Measurements from ENCODE around the gene NHLRC1. TPM values are rescaled to one million over a fixed set of nuclear protein-coding genes. Genes with fewer than 3 reads are reported as not detected.

Gene NHLRC1
- total and polyA plus RNA-seq, 2 of the 13 experiments (the other 11 are each of a cell fraction or from before 2014, with no cell fraction given), result 0.04 to 0.11 TPM

GRCh38 chr6:18122128-18123093 is at the start of gene NHLRC1 (continued):
- peak; percentile 70 for TF ChIP-seq ZNF629 (CRISPR knock-in tag; conservative IDR thresholded peaks at IDR 0.05)
- TF ChIP-seq ARNTL (CRISPR knock-in tag; IDR thresholded peaks at IDR 0.05), result peak; percentile 88
- TF ChIP-seq, protein P1, sequence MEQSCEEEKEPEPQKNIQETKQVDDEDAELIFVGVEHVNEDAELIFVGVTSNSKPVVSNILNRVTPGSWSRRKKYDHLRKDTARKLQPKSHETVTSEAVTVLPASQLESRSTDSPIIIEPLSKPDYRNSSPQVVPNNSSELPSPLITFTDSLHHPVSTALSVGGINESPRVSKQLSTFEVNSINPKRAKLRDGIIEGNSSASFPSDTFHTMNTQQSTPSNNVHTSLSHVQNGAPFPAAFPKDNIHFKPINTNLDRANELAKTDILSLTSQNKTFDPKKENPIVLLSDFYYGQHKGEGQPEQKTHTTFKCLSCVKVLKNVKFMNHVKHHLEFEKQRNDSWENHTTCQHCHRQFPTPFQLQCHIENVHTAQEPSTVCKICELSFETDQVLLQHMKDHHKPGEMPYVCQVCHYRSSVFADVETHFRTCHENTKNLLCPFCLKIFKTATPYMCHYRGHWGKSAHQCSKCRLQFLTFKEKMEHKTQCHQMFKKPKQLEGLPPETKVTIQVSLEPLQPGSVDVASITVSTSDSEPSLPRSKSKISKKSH (CRISPR knock-in tag; IDR thresholded peaks at IDR 0.05; ENCODE audit: borderline replicate concordance), result peak; percentile 94
- no peak for TF ChIP-seq SMARCE1 (IDR thresholded peaks at IDR 0.05; ENCODE audit: borderline replicate concordance)
- peak; percentile 96 for TF ChIP-seq ZNF556 (CRISPR knock-in tag; IDR thresholded peaks at IDR 0.05; ENCODE audit: borderline replicate concordance)
- TF ChIP-seq, protein P2, sequence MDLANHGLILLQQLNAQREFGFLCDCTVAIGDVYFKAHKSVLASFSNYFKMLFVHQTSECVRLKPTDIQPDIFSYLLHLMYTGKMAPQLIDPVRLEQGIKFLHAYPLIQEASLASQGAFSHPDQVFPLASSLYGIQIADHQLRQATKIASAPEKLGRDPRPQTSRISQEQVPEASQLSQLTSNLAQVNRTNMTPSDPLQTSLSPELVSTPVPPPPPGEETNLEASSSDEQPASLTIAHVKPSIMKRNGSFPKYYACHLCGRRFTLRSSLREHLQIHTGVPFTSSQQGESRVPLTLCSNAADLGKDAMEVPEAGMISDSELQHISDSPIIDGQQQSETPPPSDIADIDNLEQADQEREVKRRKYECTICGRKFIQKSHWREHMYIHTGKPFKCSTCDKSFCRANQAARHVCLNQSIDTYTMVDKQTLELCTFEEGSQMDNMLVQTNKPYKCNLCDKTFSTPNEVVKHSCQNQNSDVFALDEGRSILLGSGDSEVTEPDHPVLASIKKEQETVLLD (CRISPR knock-in tag; IDR thresholded peaks at IDR 0.05; ENCODE audit: low read depth), result peak; percentile 71; the same call in 1 of the 2 replicates
- TF ChIP-seq MIER2 (CRISPR knock-in tag; IDR thresholded peaks at IDR 0.05), result peak; percentile 89
- no peak for TF ChIP-seq EZH2 (conservative IDR thresholded peaks at IDR 0.05; ENCODE audit: low read depth, low read length)
- TF ChIP-seq ZNF678 (CRISPR knock-in tag; IDR thresholded peaks at IDR 0.05), result peak; percentile 93; the same call in 1 of the 2 replicates
- 0 out of 2 replicates have a peak, but pooled peaks have one; percentile 47 for TF ChIP-seq ZBTB42 (CRISPR knock-in tag; IDR thresholded peaks at IDR 0.05)
- TF ChIP-seq, protein P3, sequence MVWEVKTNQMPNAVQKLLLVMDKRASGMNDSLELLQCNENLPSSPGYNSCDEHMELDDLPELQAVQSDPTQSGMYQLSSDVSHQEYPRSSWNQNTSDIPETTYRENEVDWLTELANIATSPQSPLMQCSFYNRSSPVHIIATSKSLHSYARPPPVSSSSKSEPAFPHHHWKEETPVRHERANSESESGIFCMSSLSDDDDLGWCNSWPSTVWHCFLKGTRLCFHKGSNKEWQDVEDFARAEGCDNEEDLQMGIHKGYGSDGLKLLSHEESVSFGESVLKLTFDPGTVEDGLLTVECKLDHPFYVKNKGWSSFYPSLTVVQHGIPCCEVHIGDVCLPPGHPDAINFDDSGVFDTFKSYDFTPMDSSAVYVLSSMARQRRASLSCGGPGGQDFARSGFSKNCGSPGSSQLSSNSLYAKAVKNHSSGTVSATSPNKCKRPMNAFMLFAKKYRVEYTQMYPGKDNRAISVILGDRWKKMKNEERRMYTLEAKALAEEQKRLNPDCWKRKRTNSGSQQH (CRISPR knock-in tag; IDR thresholded peaks at IDR 0.05; ENCODE audit: low read depth), result 0 out of 2 replicates have a peak, but pooled peaks have one; percentile 80
- TF ChIP-seq, protein P4, sequence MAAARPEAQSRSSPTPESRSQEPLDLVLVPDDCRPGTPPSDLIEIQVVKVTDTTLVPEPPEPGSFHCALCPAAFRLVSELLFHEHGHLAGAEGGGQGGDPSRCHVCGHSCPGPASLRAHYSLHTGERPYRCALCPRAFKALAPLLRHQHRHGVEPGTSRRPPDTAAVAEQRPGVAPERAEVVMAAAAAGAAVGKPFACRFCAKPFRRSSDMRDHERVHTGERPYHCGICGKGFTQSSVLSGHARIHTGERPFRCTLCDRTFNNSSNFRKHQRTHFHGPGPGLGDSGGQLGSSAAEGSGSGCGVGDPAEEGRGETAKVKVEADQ (CRISPR knock-in tag; IDR thresholded peaks at IDR 0.05; ENCODE audit: borderline replicate concordance), result no peak
- peak; percentile 98 for TF ChIP-seq ZSCAN9 (CRISPR knock-in tag; IDR thresholded peaks at IDR 0.05; ENCODE audit: borderline replicate concordance)
- TF ChIP-seq ZNF337 (CRISPR knock-in tag; IDR thresholded peaks at IDR 0.05; ENCODE audit: borderline replicate concordance, low read depth), result no peak
- TF ChIP-seq, protein P5, sequence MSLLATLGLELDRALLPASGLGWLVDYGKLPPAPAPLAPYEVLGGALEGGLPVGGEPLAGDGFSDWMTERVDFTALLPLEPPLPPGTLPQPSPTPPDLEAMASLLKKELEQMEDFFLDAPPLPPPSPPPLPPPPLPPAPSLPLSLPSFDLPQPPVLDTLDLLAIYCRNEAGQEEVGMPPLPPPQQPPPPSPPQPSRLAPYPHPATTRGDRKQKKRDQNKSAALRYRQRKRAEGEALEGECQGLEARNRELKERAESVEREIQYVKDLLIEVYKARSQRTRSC (CRISPR knock-in tag; IDR thresholded peaks at IDR 0.05; ENCODE audit: low read depth), result peak; percentile 85; the same call in 1 of the 2 replicates
- TF ChIP-seq NFKB2 (CRISPR knock-in tag; IDR thresholded peaks at IDR 0.05; ENCODE audit: borderline replicate concordance), result peak; percentile 96; the same call in 1 of the 2 replicates
- peak; percentile 81 for TF ChIP-seq ZNF747 (CRISPR knock-in tag; IDR thresholded peaks at IDR 0.05; ENCODE audit: borderline replicate concordance)
- no peak for TF ChIP-seq E2F2 (CRISPR knock-in tag; IDR thresholded peaks at IDR 0.05; ENCODE audit: borderline replicate concordance)
- no peak for TF ChIP-seq PAF1 (CRISPR knock-in tag; IDR thresholded peaks at IDR 0.05)
- TF ChIP-seq ZNF607 (CRISPR knock-in tag; IDR thresholded peaks at IDR 0.05; ENCODE audit: borderline replicate concordance), result peak; percentile 97
- TF ChIP-seq GATAD2A (CRISPR knock-in tag; IDR thresholded peaks at IDR 0.05), result peak; percentile 92
